NT2/D1 (cell line): ENCODE results near the gene IFI35.
"Not testable (repeated sequence)": the region's sequence is repeated elsewhere in the genome, so short reads cannot be mapped to it uniquely, and the experiment has no call there.

ENCODE experiments used
- DNase-seq: peaks from one replicate; pipeline ENCODE4 v3.0.0-alpha.2; 2011; ENCODE audit warnings: low read depth, low spot score
- H3K27me3 ChIP-seq: 2 replicates; pipeline ENCODE4 v1.6.0; 2011; ENCODE audit warnings: mild to moderate bottlenecking; ENCODE audit not compliant: insufficient read length, insufficient read depth
- H3K36me3 ChIP-seq: 2 replicates; pipeline ENCODE4 v1.6.1; 2011; ENCODE audit warnings: mild to moderate bottlenecking, low read length, mixed read lengths; ENCODE audit not compliant: insufficient read depth, insufficient read length
- H3K4me1 ChIP-seq: 2 replicates; pipeline ENCODE4 v1.5.1; 2011; ENCODE audit not compliant: insufficient read depth, insufficient read length
- H3K4me3 ChIP-seq: 2 replicates; pipeline ENCODE4 v1.5.1; 2011; ENCODE audit warnings: low read depth; ENCODE audit not compliant: insufficient read length
- H3K9ac ChIP-seq: 2 replicates; pipeline ENCODE4 v1.6.0; 2011; ENCODE audit warnings: low read depth; ENCODE audit not compliant: insufficient read length
- H3K9me3 ChIP-seq: 2 replicates; pipeline ENCODE4 v1.5.1; 2011; ENCODE audit warnings: mild to moderate bottlenecking, low read length; ENCODE audit not compliant: insufficient read depth
- SUZ12 ChIP-seq: IDR thresholded peaks from 2 replicates; pipeline ENCODE4 v1.6.1; 2011; ENCODE audit not compliant: insufficient read length, insufficient read depth; ENCODE audit errors: extremely low read depth
- YY1 ChIP-seq: IDR thresholded peaks from 2 replicates; pipeline ENCODE4 v1.6.1; 2011; ENCODE audit not compliant: insufficient read length, insufficient read depth
- ZNF274 ChIP-seq: IDR thresholded peaks from 2 replicates; pipeline ENCODE4 v1.6.1; 2011; ENCODE audit warnings: mild to moderate bottlenecking, low read depth, low read length

The IFI35 gene

GRCh38 chr17:42999003-42999525 is 7.5 kb upstream of the IFI35 start:
- Histone ChIP-seq H3K36me3 (peaks cover 62% of the 10 kb centered on the region), H3K4me3 (peak overlapping the region; percentile 98), H3K27me3 (no peaks in the 10 kb centered on the region), H3K4me1 (peaks cover 8% of the 10 kb centered on the region), H3K9me3 (no peaks in the 10 kb centered on the region), H3K9ac (peak overlapping the region; percentile 100)
- TF ChIP-seq YY1 (no peak), ZNF274 (no peak), SUZ12 (no peak)
- DNase-seq: no peak

GRCh38 chr17:43000894-43001293 is 5.7 kb upstream of the IFI35 start:
- DNase-seq, H3K4me3 ChIP-seq, H3K4me1 ChIP-seq, H3K9me3 ChIP-seq, H3K27me3 ChIP-seq: not testable (repeated sequence)
- Histone ChIP-seq H3K9ac (peak overlapping the region; percentile 70), H3K36me3 (peaks cover 69% of the 10 kb centered on the region)

DNA sequence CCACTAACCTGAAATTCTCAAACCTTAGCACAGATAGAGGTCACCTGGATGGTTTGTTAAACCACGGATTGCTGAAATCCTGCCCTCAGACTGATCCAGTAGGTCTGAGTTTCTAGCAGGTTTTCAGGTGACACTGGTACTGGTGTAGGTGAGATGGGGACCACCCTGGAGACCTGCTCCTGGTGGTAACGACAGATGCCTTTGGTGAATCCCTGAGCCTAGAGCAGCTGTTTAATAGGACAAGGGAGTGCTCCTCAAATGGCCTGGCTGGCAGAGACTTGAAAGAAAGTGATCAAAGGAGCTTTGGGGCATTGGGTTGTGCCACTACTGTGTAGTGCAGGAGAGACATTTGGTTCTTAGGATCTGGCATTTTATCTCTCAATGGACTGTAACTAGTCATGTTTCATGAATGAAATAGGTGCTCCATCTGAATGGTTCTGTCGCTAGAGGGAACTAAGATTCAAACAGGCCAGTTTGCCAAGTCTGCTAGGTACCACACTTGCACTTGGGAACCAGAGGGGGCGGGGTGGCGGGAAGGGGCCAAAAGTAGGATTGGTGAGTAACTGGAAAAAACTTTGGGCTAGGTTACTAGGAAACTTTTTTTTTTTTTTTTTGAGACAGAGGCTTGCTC is 2.9 kb upstream of the IFI35 start:
- DNase-seq: no peak
- Histone ChIP-seq H3K9ac (no peak overlapping the region), H3K4me1 (peaks cover 10% of the 10 kb centered on the region), H3K36me3 (peaks cover 72% of the 10 kb centered on the region), H3K4me3 (no peak overlapping the region), H3K27me3 (no peaks in the 10 kb centered on the region), H3K9me3 (no peaks in the 10 kb centered on the region)
- TF ChIP-seq ZNF274: no peak
- TF ChIP-seq SUZ12: no peak
- TF ChIP-seq YY1: no peak

DNA sequence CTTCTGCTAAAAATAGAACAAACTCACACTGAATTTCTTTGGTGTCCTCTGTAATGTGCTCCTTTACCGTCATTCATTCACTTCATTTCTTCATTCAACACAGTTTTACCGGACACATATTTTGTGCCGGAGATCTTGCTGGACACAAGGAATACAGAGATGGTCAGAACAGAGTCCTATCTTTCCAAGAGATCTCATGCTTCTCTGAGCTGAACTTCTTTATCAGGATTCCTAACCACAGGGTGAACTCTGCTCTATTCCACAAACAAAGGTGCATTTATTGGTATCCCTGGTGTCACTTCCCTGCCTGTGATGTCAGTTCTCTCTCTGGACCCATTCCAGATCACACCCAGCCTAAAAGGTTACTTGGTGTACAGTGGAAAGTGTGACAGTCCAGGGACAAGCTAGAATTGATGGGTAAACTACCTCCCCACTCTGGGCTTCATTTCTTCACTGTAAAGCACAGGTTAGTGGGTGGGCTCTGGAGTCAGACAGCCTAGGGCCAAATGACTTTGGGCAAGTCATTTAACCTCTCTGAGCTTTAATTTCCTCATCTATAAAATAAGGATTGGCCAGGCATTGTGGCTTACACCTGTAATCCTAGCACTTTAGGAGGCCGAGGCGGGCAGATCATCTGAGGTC is 4.2 kb downstream of the IFI35 start:
- H3K4me1 ChIP-seq: peaks cover 22% of the 10 kb centered on the region
- no peak overlapping the region for H3K9ac ChIP-seq
- H3K9me3 ChIP-seq: no peaks in the 10 kb centered on the region
- H3K27me3 ChIP-seq: no peaks in the 10 kb centered on the region
- no peak for TF ChIP-seq SUZ12
- TF ChIP-seq ZNF274: no peak
- no peak for TF ChIP-seq YY1
- no peak for DNase-seq
- peaks cover 34% of the 10 kb centered on the region for H3K36me3 ChIP-seq
- no peak overlapping the region for H3K4me3 ChIP-seq

- H3K27me3 ChIP-seq: no peaks in the 10 kb centered on the region
These were observed 5.3 kb downstream of the IFI35 start for GRCh38 chr17:43011728-43012472.

GRCh38 chr17:43013296-43013695 is 6.7 kb downstream of the IFI35 start:
- TF ChIP-seq SUZ12 (no peak), ZNF274 (no peak)
- Histone ChIP-seq H3K4me1 (peaks cover 24% of the 10 kb centered on the region), H3K36me3 (peaks cover 50% of the 10 kb centered on the region), H3K9ac (no peak overlapping the region), H3K4me3 (no peak overlapping the region), H3K9me3 (no peaks in the 10 kb centered on the region), H3K27me3 (no peaks in the 10 kb centered on the region)
- DNase-seq: no peak

More at GRCh38 chr17:43011728-43012472, 5.3 kb downstream of the IFI35 start:
- Histone ChIP-seq H3K36me3 (peaks cover 41% of the 10 kb centered on the region), H3K4me1 (peaks cover 20% of the 10 kb centered on the region), H3K4me3 (peak overlapping the region; percentile 3), H3K9ac (peak overlapping the region; percentile 7), H3K9me3 (no peaks in the 10 kb centered on the region)
- DNase-seq: no peak
- TF ChIP-seq ZNF274 (no peak), SUZ12 (no peak), YY1 (no peak)

DNA sequence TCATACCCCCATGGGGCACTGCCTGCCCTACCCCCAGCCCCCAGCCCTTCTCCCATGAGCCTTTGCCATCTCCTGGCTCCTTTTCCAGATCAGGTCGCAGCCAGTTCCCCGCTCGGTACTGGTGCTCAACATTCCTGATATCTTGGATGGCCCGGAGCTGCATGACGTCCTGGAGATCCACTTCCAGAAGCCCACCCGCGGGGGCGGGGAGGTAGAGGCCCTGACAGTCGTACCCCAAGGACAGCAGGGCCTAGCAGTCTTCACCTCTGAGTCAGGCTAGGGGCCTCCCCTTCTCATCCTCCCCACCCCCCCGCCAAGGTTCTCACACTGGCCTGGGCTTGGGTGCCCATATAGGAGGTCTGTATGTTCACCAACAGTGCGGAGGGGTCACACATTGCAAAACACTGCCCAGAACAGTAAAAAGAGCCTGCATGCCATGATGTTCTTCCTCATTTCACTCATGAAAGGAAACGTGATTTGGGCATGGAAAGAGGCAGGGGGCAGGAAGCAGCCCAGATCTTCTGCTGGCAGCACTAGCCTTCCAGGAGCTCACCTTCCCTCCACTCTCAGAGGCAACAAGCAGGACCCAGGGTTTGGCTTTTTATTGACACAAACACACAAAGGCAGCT is 7.5 kb downstream of the IFI35 start:
- Histone ChIP-seq H3K4me1 (peaks cover 28% of the 10 kb centered on the region), H3K4me3 (no peak overlapping the region), H3K9ac (no peak overlapping the region), H3K27me3 (no peaks in the 10 kb centered on the region), H3K9me3 (no peaks in the 10 kb centered on the region), H3K36me3 (peaks cover 53% of the 10 kb centered on the region)
- DNase-seq: no peak
- TF ChIP-seq ZNF274: no peak
- TF ChIP-seq YY1: no peak
- TF ChIP-seq SUZ12: no peak
